ENCODE measurements around the gene ATP2B3. TPM values are rescaled to one million over a fixed set of nuclear protein-coding genes. Genes with fewer than 3 reads are reported as not detected.

Gene ATP2B3
- total and polyA plus RNA-seq, 9 of the 15 experiments (the other 6 are each of a cell fraction or from before 2014, with no cell fraction given): 0.04 TPM; not detected in 8

DNA sequence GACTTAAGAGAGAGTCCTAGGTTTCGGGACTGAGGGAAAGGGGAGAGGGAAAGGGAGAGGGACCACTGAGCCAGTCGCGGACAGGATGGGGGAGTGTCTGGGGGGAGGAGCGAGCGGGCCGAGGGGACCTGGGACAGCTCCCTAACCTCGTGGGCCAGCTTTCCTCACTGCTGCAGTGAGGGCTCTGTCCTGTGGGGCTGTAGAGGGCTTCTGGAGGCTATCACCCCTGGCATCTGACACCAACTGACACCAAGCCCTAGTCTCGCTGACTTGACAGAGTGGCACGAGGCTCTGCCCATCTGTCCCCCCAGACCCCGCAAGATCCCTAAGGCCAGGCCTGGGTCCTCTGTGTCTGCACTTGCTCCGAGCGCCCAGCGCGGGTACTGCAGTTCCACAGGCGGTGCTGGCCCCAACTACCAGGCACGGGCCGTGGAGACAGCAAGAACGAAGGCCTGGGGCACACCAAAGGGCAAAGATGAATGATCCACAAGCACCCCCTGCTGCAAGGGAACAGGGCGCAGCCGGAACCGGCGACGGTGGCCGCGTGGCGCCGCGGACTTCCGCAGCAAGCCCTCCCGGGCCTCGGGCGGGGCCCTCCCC lies 47.5 kb upstream of the ATP2B3 start (continued):
- TF ChIP-seq ZBTB40 (IDR thresholded peaks at IDR 0.05) (0 out of 2 replicates have a peak, but pooled peaks have one; percentile 30), ZBTB40 (CRISPR knock-in tag; IDR thresholded peaks at IDR 0.05) (no peak), ZNF263 (CRISPR knock-in tag; IDR thresholded peaks at IDR 0.05; ENCODE audit: borderline replicate concordance) (no peak; the same call in 1 of the 2 replicates), ZNF324 (CRISPR knock-in tag; IDR thresholded peaks at IDR 0.05) (no peak), STAT5B (CRISPR knock-in tag; IDR thresholded peaks at IDR 0.05) (no peak), ZNF347 (CRISPR knock-in tag; IDR thresholded peaks at IDR 0.05; ENCODE audit: low read depth) (no peak), MIER1 (IDR thresholded peaks at IDR 0.05; ENCODE audit: low read depth) (peak; percentile 80; the same call in 1 of the 2 replicates), BRCA1 (IDR thresholded peaks at IDR 0.05) (no peak), BRCA1 (CRISPR knock-in tag; IDR thresholded peaks at IDR 0.05) (no peak)
- TF ChIP-seq, protein P1, sequence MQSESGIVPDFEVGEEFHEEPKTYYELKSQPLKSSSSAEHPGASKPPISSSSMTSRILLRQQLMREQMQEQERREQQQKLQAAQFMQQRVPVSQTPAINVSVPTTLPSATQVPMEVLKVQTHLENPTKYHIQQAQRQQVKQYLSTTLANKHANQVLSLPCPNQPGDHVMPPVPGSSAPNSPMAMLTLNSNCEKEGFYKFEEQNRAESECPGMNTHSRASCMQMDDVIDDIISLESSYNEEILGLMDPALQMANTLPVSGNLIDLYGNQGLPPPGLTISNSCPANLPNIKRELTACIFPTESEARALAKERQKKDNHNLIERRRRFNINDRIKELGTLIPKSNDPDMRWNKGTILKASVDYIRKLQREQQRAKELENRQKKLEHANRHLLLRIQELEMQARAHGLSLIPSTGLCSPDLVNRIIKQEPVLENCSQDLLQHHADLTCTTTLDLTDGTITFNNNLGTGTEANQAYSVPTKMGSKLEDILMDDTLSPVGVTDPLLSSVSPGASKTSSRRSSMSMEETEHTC (IDR thresholded peaks at IDR 0.05): no peak
- TF ChIP-seq, protein P2, sequence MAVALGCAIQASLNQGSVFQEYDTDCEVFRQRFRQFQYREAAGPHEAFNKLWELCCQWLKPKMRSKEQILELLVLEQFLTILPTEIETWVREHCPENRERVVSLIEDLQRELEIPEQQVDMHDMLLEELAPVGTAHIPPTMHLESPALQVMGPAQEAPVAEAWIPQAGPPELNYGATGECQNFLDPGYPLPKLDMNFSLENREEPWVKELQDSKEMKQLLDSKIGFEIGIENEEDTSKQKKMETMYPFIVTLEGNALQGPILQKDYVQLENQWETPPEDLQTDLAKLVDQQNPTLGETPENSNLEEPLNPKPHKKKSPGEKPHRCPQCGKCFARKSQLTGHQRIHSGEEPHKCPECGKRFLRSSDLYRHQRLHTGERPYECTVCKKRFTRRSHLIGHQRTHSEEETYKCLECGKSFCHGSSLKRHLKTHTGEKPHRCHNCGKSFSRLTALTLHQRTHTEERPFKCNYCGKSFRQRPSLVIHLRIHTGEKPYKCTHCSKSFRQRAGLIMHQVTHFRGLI (CRISPR knock-in tag; IDR thresholded peaks at IDR 0.05): no peak
- TF ChIP-seq, protein P3, sequence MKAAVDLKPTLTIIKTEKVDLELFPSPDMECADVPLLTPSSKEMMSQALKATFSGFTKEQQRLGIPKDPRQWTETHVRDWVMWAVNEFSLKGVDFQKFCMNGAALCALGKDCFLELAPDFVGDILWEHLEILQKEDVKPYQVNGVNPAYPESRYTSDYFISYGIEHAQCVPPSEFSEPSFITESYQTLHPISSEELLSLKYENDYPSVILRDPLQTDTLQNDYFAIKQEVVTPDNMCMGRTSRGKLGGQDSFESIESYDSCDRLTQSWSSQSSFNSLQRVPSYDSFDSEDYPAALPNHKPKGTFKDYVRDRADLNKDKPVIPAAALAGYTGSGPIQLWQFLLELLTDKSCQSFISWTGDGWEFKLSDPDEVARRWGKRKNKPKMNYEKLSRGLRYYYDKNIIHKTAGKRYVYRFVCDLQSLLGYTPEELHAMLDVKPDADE (conservative IDR thresholded peaks at IDR 0.05; ENCODE audit: control insufficient read depth, low read depth, low read length): peak; percentile 71

Data from K562 (cell line).